Measurements from ENCODE around the gene CX3CL1.
"Not testable (repeated sequence)": the region's sequence is repeated elsewhere in the genome, so short reads cannot be mapped to it uniquely, and the experiment has no call there.

The CX3CL1 gene

GRCh38 chr16:57372372-57373116 lies at the start of gene CX3CL1:
Gene CX3CL1 (plus strand): TSS chr16:57372490. CDS start chr16:57372569, 79 bp downstream.
- DNase-seq (ENCODE audit: low read depth in 2 of 2): no peak

GRCh38 chr16:57324749-57325148 lies 47.5 kb upstream of the CX3CL1 start:
- no peak for DNase-seq (ENCODE audit: low read depth in 2 of 2)

GRCh38 chr16:57325458-57325857 lies 46.8 kb upstream of the CX3CL1 start:
- no peak for DNase-seq (ENCODE audit: low read depth in 2 of 2)

GRCh38 chr16:57329718-57330327 lies 42.5 kb upstream of the CX3CL1 start:
- DNase-seq (ENCODE audit: low read depth in 2 of 2): no peak

- no peak for DNase-seq (ENCODE audit: low read depth in 2 of 2)
Observed at GRCh38 chr16:57331355-57331754, 40.9 kb upstream of the CX3CL1 start.

GRCh38 chr16:57333402-57333801 lies 38.9 kb upstream of the CX3CL1 start:
- DNase-seq (ENCODE audit: low read depth in 2 of 2): no peak

- DNase-seq (ENCODE audit: low read depth in 2 of 2): no peak
Observed at GRCh38 chr16:57335366-57335765, 36.9 kb upstream of the CX3CL1 start.

GRCh38 chr16:57341062-57341440 lies 31.2 kb upstream of the CX3CL1 start:
- DNase-seq (ENCODE audit: low read depth in 2 of 2): no peak

GRCh38 chr16:57341441-57342303 lies 30.6 kb upstream of the CX3CL1 start:
- peak; percentile 79 to 83 for DNase-seq (ENCODE audit: low read depth in 2 of 2)

- DNase-seq (ENCODE audit: low read depth in 2 of 2): not testable (repeated sequence)
Observed at GRCh38 chr16:57342606-57343005, 29.7 kb upstream of the CX3CL1 start.

GRCh38 chr16:57343221-57343620 lies 29.1 kb upstream of the CX3CL1 start:
- no peak for DNase-seq (ENCODE audit: low read depth in 2 of 2)

GRCh38 chr16:57344094-57344493 lies 28.2 kb upstream of the CX3CL1 start:
- not testable (repeated sequence) for DNase-seq (ENCODE audit: low read depth in 2 of 2)

GRCh38 chr16:57345021-57345420 lies 27.3 kb upstream of the CX3CL1 start:
- DNase-seq (ENCODE audit: low read depth in 2 of 2): no peak

GRCh38 chr16:57345666-57346204 lies 26.6 kb upstream of the CX3CL1 start:
- DNase-seq (ENCODE audit: low read depth in 2 of 2): no peak

GRCh38 chr16:57347858-57348257 lies 24.4 kb upstream of the CX3CL1 start:
- no peak for DNase-seq (ENCODE audit: low read depth in 2 of 2)

GRCh38 chr16:57348327-57348726 lies 24.0 kb upstream of the CX3CL1 start:
- no peak for DNase-seq (ENCODE audit: low read depth in 2 of 2)

- no peak for DNase-seq (ENCODE audit: low read depth in 2 of 2)
Observed at GRCh38 chr16:57349212-57350031, 22.9 kb upstream of the CX3CL1 start.

- no peak for DNase-seq (ENCODE audit: low read depth in 2 of 2)
Observed at GRCh38 chr16:57352636-57353047, 19.6 kb upstream of the CX3CL1 start.

GRCh38 chr16:57354311-57354710 lies 18.0 kb upstream of the CX3CL1 start:
- no peak for DNase-seq (ENCODE audit: low read depth in 2 of 2)

GRCh38 chr16:57355898-57356414 lies 16.3 kb upstream of the CX3CL1 start:
- no peak for DNase-seq (ENCODE audit: low read depth in 2 of 2)

GRCh38 chr16:57356547-57356946 lies 15.7 kb upstream of the CX3CL1 start:
- no peak for DNase-seq (ENCODE audit: low read depth in 2 of 2)

All from fibroblast of skin of left biceps (primary cell).